Raji (cell line): ENCODE measurements around the gene CPSF3.

Experiments
- POLR2A ChIP-seq: IDR thresholded peaks from 2 replicates; pipeline ENCODE4 v1.6.1; 2011; ENCODE audit warnings: low read depth, low read length, control low read depth; ENCODE audit not compliant: insufficient read depth

The CPSF3 gene

DNA sequence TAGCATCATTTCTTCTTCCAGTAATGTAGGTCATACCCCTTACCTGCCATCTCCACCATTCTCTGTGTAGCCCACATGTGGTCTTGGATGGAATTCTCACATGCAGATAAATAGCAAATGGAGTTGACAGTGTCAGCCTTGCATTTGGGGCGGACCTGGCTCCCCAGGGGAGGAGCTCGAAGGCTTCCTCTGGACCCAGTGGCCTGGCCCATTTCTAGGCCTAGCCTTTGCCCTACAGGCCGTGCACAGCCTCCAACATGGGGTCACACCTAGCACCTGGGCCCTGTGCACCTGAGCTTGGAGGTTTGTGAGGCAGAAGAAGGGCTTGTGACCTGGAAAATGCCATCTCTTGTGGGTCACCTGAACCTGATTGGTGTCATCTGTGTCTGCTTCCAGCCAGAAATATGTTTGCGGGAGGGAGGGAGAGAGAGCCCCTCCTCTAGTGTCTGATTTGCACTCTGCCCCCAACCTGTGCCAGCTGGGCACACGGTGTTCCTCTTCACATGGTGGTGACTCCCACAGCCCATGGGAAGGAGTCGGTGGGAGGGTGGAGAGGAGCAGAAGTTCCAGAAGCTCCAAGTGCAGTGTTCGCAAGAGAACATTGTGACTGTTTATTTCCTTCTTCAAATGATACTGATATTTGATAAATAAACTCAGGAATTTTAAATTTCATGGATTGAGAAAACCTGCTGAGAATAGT lies 33.2 kb upstream of the CPSF3 start:
- TF ChIP-seq POLR2A = no peak

DNA sequence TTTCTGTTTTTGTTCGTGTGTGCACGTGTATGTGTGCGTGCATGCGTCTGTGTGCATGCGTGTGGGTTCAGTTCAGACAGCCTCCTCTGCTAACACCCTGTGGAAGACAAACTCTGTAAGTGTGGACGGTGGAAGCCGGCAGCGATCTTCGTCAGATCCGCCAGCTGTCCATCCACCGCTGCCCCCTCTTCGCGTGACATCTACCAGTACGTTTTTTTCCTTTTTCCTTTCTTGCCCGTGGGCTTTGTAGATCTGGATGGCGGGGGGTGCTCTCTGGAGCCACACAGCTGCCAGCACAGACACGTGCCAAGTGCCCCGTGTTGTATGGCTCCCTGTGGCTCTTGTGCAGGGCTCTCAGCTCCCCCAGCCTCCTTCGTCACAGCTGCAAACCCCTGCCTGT lies 32.5 kb upstream of the CPSF3 start:
- no peak for TF ChIP-seq POLR2A

DNA sequence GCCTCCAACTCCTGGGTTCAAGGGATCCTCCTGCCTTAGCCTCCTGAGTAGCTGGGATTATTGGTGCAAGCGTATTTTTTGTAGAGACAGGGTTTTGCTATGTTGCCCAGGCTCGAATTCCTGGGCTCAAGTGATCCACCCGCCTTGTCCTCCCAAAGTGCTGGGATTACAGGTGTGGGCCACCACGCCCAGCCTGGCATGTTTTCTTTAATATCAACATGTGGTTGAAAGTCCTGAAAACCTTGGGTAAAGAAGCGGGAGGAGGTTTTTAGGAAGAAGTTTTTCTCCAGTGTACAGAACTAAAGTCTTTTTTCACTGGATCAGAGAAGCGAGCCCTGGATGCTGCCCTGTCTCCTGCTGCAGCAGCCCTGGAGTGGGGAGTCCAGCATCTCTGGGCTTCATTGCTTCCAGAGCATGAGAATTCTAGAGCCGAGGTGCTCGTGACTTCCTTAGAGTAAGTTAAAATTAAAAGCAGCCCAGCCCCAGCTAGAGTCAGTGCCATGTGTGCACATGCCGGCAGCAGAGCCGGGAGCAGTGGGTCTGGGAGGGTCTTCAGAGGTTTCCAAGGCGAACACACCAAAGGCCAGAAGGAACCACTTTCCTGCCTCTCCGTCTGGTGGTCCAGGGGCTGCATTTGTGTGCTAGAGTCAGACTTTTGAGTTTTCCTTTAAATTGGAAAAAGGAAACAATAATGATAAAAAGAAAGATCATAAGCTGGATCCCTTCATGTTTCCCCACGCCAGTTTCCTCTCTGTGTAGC lies 31.3 kb upstream of the CPSF3 start:
- no peak for TF ChIP-seq POLR2A

DNA sequence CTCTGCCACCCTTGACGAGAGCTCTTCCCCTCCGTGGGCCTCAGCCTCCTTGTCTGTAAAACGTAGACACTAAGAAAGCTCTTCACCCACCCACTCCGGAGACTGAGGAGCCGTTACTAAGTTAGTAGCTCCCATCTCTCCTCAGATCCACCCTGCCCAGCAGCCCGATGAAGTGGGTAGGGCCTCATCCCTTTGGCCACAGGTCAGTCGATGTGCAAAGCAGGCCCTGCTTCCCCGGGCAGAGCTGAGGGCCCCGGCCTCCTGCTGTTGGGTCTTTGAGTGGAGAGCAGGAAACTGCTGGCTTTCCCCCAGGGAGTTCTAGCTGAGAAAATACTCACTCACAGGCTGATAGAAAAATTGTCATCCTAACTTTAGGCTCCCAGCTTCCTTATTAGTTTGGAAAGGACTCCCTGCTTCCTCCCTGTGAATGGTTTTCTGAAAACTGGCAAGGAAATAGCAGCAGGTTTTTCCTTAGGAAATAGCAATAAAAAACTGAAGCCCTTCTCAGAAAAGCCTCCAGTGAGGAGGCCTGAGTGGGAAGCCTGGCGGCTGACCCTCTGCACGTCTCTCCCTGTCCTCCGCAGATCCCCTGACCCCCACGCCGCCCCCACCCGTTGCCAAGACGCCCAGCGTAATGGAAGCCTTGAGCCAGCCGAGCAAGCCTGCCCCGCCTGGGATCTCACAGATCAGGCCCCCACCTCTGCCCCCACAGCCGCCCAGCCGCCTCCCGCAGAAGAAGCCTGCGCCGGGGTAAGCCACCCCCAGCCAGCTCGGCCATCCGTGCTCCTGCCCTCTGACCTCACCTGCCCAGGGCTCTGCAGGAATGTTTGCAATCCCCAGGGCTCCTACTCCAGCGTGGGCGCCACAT lies 30.3 kb upstream of the CPSF3 start:
- TF ChIP-seq POLR2A = no peak

DNA sequence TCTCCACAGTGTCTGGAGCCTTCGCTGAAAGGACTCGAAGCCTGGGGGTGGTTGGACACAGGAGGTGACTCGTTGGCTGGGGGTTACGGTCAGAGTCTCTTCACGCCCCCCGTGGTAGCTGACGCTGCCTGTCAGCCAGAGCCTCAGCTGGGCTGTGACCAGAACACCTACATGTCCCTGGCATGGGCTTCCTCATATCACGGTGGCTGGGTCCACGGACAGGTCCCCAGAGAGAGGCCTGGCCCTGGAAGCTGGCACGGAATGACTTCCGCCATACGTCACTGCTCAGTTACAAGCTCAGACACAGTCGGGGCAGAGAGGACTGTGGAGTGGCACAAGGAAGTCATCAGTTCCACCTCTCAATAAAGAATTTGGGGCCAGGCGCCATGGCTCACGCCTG lies 28.6 kb upstream of the CPSF3 start:
- no peak for TF ChIP-seq POLR2A

- no peak for TF ChIP-seq POLR2A
These were observed 26.3 kb upstream of the CPSF3 start for GRCh38 chr2:9397201-9397600.

DNA sequence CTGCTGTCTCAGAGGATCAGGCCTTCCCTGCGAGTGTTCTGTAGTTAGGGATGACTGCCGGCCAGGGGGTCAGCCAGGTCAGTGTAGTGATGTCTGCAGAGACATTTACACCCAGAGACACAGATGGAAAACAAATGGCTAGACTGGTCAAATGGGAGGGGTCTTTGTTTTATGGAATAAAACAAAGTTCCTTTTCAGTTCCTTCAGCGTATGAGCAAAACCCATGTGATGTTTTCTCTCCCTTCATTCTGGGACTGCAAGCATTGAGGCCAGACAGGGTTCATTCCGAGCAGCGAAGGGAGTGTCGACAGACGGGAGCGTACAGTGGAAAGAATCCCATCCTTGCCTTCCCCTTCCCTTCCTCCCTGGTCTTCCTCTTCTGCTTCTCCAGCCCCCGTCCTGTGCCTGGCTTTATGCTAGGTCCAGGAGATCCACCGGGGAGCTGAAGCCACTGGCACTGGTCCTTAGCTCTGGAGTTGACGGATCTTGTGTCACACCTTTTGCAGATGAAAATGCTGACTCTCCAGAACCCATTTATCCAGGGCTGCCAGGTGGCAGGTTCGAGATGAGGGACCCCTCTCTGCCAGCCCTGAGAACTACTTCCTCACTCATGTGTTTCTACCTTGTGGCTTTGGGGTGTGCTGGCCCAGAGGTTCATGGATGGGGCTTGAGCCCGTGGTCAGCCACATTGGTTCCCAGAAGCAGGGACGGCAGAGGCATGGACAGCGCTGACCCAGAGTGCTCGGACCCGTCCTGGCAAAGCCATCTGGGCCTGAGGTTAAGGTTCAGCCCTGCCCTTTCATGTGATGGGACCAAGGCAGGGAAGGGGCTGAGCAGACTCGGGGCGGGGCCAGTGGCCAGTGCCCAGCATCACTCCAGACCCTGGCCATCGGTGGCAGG lies 24.3 kb upstream of the CPSF3 start:
- no peak for TF ChIP-seq POLR2A

DNA sequence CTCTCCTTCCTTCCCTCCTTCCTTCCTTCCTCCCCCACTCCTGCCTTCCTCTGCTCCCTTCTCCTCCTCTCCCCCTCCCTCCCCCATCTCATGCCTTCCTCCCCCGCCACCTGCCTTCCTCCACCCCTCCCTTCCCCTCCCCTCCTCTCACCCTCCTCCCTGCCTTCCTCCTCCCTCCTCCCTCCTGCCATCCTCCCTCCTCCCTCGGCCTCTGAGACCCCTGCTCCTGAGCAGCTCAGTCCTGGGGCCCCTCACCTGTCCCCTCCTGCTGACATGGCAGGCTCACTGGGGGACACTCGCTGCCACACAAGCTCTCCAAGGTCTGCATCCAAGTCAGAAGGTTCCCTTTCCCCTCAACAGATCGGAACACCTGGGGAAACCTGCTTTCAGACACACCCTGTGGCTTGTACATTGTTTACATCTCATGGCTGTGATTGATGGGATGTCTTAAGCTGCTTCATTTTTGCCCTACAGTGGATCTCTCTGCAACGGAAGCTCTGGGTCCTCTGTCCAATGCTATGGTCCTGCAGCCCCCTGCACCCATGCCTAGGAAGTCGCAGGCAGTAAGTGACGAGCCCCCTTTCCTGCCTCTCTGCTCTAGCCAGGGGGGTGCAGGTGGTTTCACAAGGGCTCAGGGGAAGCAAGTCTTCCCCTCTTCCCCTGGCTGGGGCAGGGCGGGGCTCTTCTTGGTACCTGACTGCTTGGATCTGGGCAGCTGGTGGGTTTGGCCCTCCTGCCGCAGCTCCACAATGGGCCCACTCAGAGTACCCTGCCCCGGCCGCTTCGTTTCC lies 23.0 kb upstream of the CPSF3 start:
- TF ChIP-seq POLR2A = no peak

DNA sequence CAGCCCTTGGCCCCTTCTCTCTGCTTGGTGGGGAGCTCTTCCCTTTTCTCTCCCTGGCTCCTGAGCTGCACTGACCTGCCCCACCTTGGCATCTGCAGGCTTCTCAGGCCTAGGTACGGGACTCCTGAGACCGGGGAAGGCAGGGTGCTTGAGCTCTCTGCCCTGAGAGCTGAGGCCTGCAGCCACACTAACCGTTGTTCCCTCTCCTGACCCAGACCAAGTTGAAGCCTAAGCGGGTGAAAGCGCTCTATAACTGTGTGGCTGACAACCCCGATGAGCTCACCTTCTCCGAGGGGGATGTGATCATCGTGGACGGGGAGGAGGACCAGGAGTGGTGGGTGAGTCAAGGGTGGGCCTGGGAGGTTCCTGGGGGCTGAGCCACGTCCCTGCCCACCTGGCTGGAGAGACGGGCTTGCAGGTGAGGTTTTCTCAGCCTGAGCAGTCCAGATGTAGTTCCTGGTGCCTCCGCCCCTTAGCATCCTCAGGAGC lies 22.4 kb upstream of the CPSF3 start:
- no peak for TF ChIP-seq POLR2A

GRCh38 chr2:9401646-9402371 lies 21.6 kb upstream of the CPSF3 start:
- TF ChIP-seq POLR2A = no peak

- no peak for TF ChIP-seq POLR2A
These were observed 19.5 kb upstream of the CPSF3 start for GRCh38 chr2:9403924-9404323.

DNA sequence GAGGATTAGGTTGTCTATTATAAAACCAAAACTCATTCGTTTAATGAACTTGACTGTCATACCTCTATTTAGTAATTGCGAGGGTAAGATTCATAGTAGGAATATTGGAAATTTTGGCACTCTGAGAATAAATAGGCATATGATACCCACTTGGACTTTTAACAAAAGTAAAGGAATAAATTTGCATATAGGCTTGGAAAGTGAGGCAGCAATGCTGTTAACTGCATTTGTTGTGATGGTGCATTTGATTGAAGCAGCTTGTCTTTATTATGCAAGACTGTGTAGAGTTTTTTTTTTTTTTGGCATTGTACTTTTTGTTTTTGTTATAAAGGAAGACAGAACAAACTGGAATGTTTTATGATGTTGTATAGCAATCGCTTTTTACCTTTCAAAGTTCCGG lies 19.0 kb upstream of the CPSF3 start:
- TF ChIP-seq POLR2A = no peak

GRCh38 chr2:9405636-9406035 lies 17.8 kb upstream of the CPSF3 start:
- no peak for TF ChIP-seq POLR2A

DNA sequence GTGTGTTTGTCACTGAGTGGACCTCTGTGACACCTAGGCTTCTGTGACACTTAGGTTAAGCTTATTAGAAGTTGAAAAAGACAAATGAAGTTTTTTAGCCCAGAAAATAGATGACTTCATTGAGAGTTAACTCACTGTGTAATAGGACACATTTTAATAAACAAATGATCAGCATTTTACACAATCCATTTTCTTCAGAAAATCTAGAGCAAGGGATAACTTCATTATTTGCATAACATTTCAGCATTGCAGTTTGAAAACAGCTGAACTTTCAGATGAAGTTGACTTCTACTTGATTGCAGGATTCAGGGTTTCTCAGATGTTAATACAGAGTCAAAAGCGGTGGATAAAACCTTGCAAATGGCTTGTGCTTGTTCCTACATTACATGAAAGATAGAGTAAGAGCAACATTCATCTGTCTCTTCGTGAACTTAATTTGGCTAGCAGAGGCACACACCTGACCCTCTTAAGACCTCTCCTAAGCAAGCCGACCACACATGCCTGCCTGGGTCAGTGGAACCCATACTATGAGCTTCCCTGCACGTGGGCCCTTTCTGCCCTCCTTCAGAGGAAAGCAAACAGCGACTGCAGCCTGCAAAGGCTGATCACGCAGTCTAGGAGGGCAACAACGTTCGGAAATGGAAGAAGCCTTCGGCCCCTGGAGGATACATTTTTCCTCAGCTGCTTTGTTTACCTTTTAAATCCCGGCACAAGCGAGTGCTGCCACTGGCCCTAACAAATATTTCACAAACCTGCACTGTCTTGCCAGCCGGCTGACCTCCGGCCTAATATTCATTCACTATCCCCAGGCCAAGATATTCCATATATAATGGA lies 16.7 kb upstream of the CPSF3 start:
- no peak for TF ChIP-seq POLR2A
